HG03469 (cell line): ENCODE results near the gene KRT222.

Experiments
- ATAC-seq: cut with Tn5 transposase; IDR thresholded peaks from one replicate; pipeline ENCODE4 v1.9.1; 2021; ENCODE audit warnings: mild to moderate bottlenecking, moderate library complexity, moderate number of reproducible peaks; ENCODE audit not compliant: unreplicated experiment

The KRT222 gene

DNA sequence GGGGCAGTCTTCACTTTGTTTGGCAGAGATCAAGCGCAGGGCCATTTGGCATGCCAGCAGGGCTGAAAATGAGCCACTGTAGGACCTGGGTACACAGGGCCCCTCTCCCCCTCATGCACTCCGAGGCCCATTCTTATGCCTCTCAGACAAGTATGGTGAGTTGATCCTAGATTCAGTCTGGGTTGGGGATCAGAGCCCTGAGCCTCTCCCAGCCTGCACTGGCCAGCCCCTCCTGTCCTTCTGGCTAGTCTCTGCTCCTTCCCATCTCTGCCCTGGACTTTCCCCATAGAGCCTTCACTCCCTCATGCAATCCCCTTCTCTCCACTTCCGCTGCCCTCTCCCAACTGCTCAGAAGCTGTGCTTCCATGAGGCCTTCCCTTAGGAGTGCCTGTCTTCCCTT is 48.4 kb downstream of the KRT222 start:
- ATAC-seq = no peak

DNA sequence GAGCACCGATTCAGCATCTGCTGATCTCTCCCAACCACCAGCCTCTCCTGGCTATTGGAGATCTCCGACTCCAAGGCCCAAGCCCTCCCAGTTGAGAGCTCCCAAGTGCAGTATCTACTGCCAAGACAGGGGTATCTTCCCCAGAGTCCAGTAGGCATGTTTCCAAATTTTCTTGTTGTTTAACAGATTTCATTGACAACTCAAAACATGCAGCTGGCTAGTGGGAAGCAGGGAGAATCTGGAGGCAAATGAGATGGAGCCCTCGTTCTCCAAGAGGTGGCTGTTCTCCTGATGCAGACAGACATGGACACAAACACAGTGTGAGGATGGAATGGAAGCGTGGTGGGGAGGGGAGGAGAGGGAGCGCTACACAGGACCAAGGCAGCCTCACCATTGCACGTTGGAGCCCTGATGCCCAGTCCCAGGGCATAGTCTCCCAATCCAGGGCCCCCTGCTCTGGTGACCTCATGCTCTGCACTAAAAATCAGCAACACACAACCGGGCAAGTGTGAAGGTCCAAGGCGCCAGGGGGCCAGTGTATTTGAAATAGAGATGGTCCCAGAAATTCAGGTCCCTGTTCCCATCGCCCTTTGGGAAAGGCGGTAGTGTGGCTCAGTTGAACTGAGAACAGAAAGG is 49.0 kb downstream of the KRT222 start:
- ATAC-seq = no peak

- peak; percentile 48 for ATAC-seq
Measured at GRCh38 chr17:40615068-40615840, 49.7 kb downstream of the KRT222 start.

DNA sequence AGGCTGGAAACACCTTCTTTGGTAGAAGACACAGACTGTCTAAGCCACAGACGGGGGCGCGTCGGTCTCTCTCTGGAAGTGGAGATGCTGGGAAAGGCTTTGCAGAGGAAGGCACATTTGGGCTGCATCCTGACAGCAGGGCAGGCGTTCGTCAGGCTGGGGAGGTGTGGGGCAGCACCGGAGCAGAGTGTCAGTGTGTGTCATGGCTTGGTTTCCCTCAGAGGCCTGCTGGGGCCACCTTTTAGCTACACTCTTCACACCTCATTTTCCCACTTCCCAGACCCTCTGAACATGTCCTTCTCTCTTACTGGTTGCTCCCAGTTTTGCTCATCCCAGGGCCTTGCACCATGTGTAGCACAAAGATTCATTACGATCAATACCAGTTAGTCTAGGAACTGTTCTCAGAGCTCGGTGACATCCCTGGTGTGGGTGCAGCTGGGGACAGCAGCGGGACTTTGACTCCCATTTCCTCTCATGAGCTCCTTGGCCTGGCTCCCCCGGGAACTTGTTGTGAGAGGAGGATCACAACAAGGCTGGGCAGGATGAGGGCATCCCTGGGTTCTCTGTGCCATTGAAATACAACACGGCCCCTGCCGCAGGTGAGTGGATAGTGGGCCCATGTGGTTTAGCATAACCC is 50.4 kb downstream of the KRT222 start:
- ATAC-seq = no peak

- no peak for ATAC-seq
Measured at GRCh38 chr17:40613467-40614154, 51.4 kb downstream of the KRT222 start.

- ATAC-seq = no peak
Measured at GRCh38 chr17:40612599-40613244, 52.3 kb downstream of the KRT222 start.

GRCh38 chr17:40611840-40612474 is 53.0 kb downstream of the KRT222 start:
- ATAC-seq = no peak

DNA sequence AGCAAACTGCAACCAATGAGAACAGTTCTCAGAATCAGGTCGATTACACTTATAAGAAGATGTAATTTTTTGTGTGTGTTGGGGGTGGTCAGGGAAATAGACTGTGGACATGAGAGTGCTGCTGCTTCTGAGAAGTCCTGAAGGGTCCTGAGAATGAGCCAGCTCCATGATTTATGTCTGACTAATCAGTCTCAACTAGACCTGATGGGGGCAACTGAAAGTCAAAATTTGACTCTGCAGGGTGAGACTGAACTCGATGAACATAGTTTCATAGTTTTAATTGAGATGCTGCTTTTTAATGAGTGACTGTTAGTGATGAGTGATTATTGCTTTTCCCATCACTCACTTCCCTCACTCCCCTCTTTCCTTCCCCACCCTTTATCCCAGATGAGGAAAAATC is 54.6 kb downstream of the KRT222 start:
- ATAC-seq = no peak

GRCh38 chr17:40608061-40608581 is 56.9 kb downstream of the KRT222 start:
- ATAC-seq = no peak

- ATAC-seq = no peak
Measured at GRCh38 chr17:40607641-40608040, 57.3 kb downstream of the KRT222 start.

DNA sequence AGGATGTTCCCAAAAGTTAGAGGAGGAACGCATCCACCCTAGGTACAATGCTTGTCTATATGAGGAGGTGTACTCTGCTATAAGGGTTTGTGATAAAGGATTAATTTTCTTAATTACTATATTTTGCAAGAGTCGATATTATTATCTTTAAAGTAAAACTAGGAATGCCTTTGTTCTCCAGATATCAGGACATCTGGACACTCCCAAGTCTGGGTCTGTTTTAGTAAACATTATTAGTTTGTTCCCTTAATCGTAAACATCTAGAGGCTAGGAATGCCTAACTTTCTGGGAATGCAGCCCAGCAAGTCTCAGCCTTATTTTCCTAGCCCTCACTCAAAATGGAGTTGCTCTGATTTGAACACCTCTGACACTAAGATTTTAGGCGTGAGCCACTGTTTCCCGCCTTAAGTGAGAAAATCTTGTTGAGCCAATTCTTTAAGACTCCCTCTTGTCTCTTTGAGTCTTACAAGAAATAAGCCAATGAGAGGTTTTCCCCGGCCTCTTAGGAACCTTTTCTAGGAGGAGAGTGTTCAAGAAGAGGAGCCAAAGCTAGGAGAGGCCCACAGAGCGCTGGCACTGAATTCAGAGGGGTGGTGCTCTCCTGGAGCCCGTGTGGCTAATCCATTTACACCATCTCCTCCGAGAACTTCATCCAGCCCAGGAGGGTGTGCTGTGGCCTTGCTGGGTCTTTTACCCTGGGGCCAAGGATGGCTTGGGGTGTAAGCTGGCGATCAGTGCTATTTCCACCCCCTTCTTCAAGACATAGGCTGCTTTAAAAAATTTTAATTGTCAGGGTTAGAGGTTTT is 58.2 kb downstream of the KRT222 start:
- ATAC-seq = no peak

GRCh38 chr17:40605306-40605705 is 59.7 kb downstream of the KRT222 start:
- ATAC-seq = no peak
